ENCODE data around the gene ATP2C2.

Gene ATP2C2

GRCh38 chr16:84373907-84374489 is 5.7 kb downstream of the ATP2C2 start:
- TF ChIP-seq, protein P1, sequence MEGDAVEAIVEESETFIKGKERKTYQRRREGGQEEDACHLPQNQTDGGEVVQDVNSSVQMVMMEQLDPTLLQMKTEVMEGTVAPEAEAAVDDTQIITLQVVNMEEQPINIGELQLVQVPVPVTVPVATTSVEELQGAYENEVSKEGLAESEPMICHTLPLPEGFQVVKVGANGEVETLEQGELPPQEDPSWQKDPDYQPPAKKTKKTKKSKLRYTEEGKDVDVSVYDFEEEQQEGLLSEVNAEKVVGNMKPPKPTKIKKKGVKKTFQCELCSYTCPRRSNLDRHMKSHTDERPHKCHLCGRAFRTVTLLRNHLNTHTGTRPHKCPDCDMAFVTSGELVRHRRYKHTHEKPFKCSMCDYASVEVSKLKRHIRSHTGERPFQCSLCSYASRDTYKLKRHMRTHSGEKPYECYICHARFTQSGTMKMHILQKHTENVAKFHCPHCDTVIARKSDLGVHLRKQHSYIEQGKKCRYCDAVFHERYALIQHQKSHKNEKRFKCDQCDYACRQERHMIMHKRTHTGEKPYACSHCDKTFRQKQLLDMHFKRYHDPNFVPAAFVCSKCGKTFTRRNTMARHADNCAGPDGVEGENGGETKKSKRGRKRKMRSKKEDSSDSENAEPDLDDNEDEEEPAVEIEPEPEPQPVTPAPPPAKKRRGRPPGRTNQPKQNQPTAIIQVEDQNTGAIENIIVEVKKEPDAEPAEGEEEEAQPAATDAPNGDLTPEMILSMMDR (IDR thresholded peaks at IDR 0.05; ENCODE audit: low read depth, low read length, missing control alignments): no peak
- DNase-seq (ENCODE audit: low read depth): no peak
- no peak overlapping the region for H3K4me3 ChIP-seq (ENCODE audit: low read depth, low read length)

- H3K4me3 ChIP-seq (ENCODE audit: low read depth, low read length): no peak overlapping the region
- TF ChIP-seq, protein P1 (IDR thresholded peaks at IDR 0.05; ENCODE audit: low read depth, low read length, missing control alignments): no peak
- DNase-seq (ENCODE audit: low read depth): no peak
Observed at GRCh38 chr16:84378099-84378498, 9.8 kb downstream of the ATP2C2 start.

DNA sequence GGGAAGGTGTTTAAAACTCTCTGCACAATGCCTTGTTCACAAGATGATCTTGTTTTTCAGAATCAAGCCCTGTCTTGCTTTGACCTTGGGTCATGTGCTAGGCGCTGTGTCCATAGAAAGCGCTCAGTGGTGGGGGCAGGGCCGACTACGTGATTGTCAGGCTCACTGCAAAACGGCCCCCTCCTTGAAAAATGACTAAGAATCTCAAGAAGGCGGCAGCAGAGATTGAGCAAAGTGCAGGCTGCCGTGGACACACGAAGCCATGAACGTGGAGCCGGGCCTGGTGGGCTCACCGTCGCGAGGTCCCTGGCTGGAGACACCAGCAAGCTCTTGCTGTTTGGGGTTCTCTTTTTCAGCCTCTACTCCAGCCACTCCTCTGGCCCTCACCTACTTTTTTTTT is 10.2 kb downstream of the ATP2C2 start:
- DNase-seq (ENCODE audit: low read depth): no peak
- no peak overlapping the region for H3K4me3 ChIP-seq (ENCODE audit: low read depth, low read length)
- TF ChIP-seq, protein P1 (IDR thresholded peaks at IDR 0.05; ENCODE audit: low read depth, low read length, missing control alignments): no peak

DNA sequence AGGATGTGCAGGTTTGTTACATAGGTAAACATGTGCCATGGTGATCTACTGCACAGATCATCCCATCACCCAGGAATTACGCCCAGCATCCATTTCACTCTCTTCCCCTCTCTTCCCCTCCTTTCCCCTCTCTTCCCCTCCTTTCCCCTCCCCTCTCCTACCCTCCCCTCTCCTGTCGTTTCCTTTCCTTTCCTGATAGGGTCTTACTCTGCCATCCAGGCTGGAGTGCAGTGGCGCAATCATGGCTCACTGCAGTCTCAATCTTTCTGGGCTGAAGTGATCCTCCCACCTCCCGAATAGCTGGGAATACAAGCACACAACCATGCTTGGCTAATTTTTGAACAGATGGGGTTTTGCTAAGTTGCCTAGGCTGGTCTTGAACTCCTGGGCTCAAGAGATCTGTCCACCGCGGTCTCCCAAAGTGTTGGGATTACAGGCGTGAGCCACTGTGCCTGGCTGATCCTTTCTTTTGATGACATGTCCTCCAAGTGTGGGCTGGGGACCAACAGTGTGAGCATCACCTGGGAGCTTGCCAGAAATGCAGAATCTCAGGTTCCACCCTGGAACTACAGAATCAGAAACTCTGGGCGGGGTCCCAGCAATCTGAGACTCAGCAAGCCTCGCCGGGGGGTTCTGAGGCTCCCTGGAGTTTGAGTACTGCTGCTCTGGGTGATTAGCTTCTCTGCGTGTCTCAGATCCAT is 10.8 kb downstream of the ATP2C2 start:
- TF ChIP-seq, protein P1 (IDR thresholded peaks at IDR 0.05; ENCODE audit: low read depth, low read length, missing control alignments): no peak
- DNase-seq (ENCODE audit: low read depth): no peak
- H3K4me3 ChIP-seq (ENCODE audit: low read depth, low read length): no peak overlapping the region

DNA sequence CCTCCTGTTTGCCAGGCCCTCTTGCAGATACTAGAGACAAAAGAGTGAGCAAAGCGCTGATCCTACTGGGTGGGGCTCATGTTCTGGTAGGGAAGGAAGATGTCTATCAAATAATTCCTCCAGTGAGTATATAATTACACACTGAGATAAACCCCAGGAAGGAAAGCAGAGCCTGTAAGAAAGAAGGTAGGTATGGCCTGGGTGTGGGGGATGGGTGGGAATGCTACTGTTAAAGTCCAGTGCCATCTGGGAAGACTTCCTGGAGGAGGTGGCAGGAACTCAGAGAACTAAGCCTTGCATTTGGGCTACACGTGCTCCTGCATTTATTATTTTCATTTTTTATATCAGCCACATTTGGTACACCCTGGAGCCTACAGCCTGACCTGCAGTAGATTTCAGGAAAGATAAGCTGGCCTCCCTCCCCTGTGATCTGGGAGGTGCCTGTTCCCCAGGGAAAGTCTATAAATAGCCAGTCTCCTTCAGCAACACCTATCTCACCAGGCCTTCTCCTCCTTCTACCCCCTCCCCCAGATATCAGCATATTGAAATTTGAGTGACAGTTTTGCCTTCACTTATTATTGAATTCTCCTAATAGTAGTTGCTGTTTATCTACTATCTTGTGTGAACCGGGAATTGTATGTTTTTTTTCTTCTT is 11.5 kb downstream of the ATP2C2 start:
- no peak for DNase-seq (ENCODE audit: low read depth)
- TF ChIP-seq, protein P1 (IDR thresholded peaks at IDR 0.05; ENCODE audit: low read depth, low read length, missing control alignments): no peak
- no peak overlapping the region for H3K4me3 ChIP-seq (ENCODE audit: low read depth, low read length)

DNA sequence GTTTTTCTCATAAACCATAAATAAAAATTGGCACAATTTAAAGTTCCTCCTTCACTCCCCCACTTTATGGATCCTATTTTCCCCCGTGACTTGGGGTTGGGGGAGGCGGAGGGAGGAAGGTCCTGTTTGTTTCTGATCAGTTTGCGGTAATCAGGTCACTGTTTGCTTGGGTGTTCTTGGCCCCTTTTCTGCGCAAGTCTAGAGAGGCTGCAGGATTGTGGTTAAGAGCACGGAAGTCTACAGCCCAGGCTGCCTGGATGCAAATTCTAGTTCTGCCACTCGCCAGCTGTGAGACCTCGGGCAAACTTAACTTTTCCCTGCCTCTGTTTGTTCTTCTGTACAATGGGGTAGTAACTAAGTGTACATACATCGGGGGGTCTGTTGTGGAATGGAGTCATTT is 12.1 kb downstream of the ATP2C2 start:
- TF ChIP-seq, protein P1 (IDR thresholded peaks at IDR 0.05; ENCODE audit: low read depth, low read length, missing control alignments): no peak
- no peak for DNase-seq (ENCODE audit: low read depth)

More for the DNA sequence above, 12.1 kb downstream of the ATP2C2 start:
- H3K4me3 ChIP-seq (ENCODE audit: low read depth, low read length): no peak overlapping the region

Measured in GM12864 (cell line).